ENCODE data around the gene PCCA. TPM values are rescaled to one million over a fixed set of nuclear protein-coding genes. Genes with fewer than 3 reads are reported as not detected.
"Not testable (repeated sequence)": the region's sequence is repeated elsewhere in the genome, so short reads cannot be mapped to it uniquely, and the experiment has no call there.

The PCCA gene
- total RNA-seq, 1 donor from 2014 or later, result 7.7 TPM

- intact Hi-C loops (cut with micrococcal nuclease), result no loop called here
These were observed 6.6 kb downstream of the PCCA start for GRCh38 chr13:100095498-100095897.

- intact Hi-C loops (cut with micrococcal nuclease), result no loop called here
These were observed 7.6 kb downstream of the PCCA start for GRCh38 chr13:100096526-100096925.

- intact Hi-C loops (cut with micrococcal nuclease), result no loop called here
These were observed 8.9 kb downstream of the PCCA start for GRCh38 chr13:100097821-100098220.

- intact Hi-C loops (cut with micrococcal nuclease), result no loop called here
These were observed 9.7 kb downstream of the PCCA start for GRCh38 chr13:100098445-100099116.

- intact Hi-C loops (cut with micrococcal nuclease), result not testable (repeated sequence)
These were observed 10.2 kb downstream of the PCCA start for GRCh38 chr13:100099117-100099445.

- intact Hi-C loops (cut with micrococcal nuclease), result no loop called here
These were observed 11.4 kb downstream of the PCCA start for GRCh38 chr13:100100115-100100879.

GRCh38 chr13:100102042-100102441, 13.1 kb downstream of the PCCA start:
- intact Hi-C loops (cut with micrococcal nuclease), result no loop called here

DNA sequence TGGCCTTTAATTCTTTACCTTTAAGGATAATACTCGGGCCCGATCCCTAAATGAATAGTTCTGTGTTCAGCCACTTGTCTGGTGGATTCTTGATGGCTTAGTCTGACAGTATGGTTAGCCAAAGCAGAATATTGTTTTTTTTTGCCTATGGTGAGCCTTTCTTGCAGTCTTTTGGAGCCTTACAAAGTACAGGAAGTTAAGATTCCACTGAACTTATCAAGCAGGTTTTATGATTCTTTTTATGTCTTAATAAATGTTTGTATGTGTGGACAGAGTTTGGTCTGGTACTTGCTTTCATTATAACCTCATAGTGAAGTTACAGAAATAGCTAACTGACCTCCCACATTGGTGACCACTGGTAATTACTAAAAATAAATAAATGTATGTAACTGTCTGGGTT, 17.1 kb downstream of the PCCA start:
- intact Hi-C loops (cut with micrococcal nuclease), result no loop called here

- intact Hi-C loops (cut with micrococcal nuclease), result no loop called here
These were observed 17.8 kb downstream of the PCCA start for GRCh38 chr13:100106705-100107104.

DNA sequence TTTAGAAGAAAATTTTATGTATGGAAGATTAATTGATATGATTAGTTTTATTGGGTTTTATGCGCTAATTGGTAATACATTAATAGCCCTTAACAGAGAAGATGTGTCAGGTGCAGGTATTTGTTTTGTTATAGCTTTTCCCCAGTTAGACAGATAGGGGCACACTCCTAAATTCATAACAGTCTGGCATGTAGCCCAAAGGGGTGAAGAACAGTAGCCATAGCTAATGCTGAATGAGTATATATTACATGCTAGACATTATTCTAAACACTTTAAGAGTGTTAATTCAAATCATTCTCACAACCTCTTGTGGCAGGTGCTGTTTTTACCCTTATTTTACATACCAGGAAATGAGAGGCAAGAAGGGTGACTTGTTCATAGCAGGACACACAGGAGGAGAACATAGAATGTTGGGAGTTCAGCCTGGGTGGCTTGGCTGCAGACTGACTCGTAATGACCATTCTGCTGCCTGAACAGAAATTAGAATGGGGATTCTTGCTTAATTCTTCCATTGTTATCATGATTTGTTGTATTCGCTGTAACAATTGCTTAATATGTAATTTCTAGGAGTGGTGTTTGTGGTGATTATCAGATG, 20.1 kb downstream of the PCCA start:
- intact Hi-C loops (cut with micrococcal nuclease), result no loop called here

DNA sequence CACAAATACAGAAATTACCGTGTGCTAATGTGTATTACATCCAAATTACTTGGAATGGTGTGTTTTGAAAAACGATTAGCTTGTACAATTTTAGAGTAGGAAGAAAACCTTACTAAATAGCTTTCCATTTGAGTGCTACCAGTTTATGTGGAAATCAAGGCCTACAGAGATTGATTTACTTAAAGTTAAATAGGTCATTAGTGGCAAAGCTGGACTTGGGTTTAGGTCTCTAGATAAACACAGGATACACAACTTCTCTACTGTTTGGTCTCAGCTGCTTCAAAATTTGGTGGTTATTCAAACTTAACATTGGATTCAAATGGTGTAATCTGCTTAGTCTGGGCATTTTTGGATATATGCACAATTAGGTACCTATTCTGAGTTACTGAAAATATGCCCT, 21.4 kb downstream of the PCCA start:
- intact Hi-C loops (cut with micrococcal nuclease), result no loop called here

- intact Hi-C loops (cut with micrococcal nuclease), result no loop called here
These were observed 23.4 kb downstream of the PCCA start for GRCh38 chr13:100112186-100112838.

DNA sequence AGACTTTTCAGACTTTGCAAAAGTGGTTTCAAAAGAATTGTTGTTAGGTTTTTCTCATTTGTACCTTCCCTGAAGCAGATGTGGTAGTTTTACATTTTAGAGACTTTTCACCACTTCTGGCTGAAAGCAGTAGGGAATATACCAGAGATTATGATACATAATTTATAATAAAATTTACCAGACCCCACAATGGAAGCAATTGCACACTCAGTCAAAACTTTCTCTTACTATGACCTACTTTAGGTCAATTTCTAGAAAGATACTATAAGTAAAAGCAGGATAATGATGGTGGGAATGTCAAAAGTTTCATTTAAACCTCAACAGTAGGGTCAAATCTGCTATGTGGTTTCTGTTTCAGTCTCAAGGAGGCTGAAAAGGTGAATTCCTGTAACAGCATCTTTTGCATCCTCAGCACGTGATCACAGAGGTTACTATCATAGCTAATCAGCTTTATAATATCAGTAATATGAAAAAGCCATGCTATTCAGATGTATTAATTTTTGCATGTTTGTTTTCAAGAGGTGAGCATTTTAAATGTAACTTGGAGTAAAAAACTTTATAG, 26.9 kb downstream of the PCCA start:
- intact Hi-C loops (cut with micrococcal nuclease), result no loop called here

DNA sequence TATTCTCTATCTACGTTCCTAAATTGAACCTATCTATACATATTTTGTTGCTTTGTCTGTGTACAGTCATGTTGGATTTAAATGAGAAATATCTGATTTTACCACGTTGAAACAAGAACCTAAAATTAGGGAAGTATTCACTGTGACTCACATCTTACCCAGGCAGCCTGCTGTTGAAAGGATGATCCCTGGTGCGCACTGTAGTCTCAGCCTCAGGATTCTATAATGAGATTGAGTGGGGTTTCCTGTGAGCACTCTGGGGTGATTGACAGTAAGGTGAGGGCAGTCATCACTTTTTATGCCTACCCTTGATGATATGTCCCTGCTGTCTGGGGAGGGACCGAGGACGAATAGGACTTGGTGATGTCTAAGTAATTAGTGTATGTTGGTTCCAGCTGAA, 35.4 kb downstream of the PCCA start:
- intact Hi-C loops (cut with micrococcal nuclease), result no loop called here

DNA sequence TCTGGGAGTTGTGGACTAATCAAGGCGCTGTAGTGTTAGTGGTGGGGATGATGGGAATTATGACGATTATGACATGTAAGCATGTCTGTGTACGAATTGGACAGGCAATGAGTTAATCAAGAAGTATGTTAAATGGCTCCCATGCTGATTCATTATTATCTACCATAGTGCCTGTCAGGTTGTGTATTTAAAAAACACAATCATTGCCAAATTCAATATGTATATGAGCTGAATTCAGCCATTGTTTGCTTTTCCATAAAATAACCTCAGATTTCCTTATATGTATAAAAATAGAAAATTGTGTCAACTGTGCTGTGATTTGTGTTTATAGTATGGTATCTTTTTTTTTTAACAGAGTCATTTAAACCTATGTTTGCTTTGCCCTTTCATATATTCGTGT, 37.1 kb downstream of the PCCA start:
- intact Hi-C loops (cut with micrococcal nuclease), result no loop called here

- intact Hi-C loops (cut with micrococcal nuclease), result no loop called here
These were observed 39.5 kb downstream of the PCCA start for GRCh38 chr13:100128373-100128772.

- intact Hi-C loops (cut with micrococcal nuclease), result no loop called here
These were observed 39.9 kb downstream of the PCCA start for GRCh38 chr13:100128838-100129237.

- intact Hi-C loops (cut with micrococcal nuclease), result no loop called here
These were observed 40.7 kb downstream of the PCCA start for GRCh38 chr13:100129605-100130004.

DNA sequence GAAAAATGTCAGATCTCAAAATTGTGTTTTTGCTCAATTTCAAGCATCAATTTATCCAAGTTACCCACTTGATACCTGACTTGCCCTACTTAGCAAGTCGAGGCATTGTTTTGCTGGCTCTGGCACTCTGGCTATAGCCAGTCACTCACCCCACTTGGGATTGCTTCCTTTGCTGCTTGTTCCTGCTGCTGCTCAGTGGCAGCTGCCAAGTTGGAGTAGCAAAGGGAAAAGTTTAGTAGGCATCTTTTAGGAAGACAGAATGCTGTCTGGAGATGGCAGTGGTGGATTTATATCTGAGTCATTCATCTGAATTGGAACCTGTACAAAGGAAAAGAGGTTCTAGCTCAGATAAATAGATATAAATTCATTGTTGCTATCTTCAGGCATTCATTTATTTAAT, 41.2 kb downstream of the PCCA start:
- intact Hi-C loops (cut with micrococcal nuclease), result no loop called here

DNA sequence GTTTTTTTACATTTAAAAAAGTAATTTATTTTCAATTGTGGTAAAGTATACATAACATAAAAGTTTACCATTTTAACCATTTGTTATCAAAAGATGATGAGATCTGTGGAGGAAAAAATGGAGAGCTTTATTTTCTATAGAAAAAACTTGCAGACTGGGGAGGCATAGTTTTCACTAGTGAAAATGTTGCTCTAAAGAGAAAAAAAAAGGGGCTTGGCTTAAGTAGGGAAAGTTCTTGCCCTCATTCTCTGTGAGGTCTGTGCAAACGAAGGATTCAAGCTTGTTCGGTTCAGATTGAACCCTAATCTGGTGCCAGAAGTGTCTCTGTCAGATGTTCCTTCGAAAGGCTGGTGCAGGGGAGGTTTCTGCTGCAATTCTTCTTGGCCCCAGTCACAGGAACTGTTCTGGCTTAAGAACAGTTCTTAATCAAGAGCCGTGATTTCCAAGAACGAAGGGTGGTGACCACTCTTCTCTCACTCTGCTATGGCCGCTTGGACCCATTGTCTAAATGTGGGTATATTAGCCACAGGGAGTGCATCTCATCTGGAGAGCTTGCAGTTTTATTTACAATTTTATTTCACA, 42.1 kb downstream of the PCCA start:
- intact Hi-C loops (cut with micrococcal nuclease), result no loop called here

GRCh38 chr13:100131863-100132574, 43.1 kb downstream of the PCCA start:
- intact Hi-C loops (cut with micrococcal nuclease), result no loop called here

Data from T-helper 2 cell treated with Interferon-gamma antibody and Interleukin-4, amounts not matched to agents 100 ng/mL and 5 ng/mL, for 36 hours (primary cell).